Fibroblast of pulmonary artery (primary cell): ENCODE results near the gene ADM2.

Experiments
- DNase-seq: peaks from one replicate; pipeline ENCODE4 v3.0.0-alpha.2; 2010; ENCODE audit warnings: low read depth
- H3K4me3 ChIP-seq: replicated peaks from 2 replicates; pipeline ENCODE4 v1.5.1; 2011; ENCODE audit warnings: low read depth, mild to moderate bottlenecking, control low read depth, low read length, moderate library complexity
- CTCF ChIP-seq: IDR thresholded peaks from 2 replicates; pipeline ENCODE4 v1.5.1; 2011; ENCODE audit warnings: mild to moderate bottlenecking, control low read depth, low read length, inconsistent platforms; ENCODE audit errors: missing control alignments

ADM2 gene

DNA sequence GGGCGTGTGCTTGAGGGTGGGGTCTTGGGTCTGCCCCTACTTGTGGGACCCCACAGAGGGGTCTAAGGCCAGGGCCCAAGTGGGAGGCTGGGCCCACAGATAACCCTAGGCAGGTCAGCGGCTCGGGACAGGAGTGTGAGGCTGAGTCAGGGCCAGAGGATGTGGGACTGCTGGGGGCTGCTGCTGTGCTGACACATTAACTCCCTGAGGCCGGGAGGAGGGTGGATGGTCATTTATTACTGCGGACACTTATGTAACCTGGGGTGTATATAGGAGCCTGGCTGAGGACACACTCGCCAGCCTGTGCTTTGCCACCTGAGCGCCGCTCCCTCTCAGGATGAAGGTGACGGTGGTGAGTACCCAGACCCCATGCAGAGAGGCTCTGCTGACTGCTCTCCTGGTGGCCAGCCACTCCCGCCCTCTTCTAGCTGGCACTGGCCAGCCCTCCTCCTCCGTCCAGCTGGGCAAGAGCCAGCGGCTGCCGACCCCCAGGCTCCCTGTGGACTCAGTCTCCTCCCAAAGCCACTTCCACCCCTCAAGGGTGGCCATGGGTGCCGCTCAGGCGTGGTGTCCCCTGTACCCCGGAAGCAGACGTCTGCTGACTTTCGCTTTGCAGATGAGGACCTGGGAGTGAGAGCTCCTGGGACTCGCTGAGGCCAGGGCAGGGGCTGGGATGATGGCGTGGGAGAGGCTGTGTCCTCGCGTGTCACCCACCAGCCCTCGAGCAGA is 5.4 kb downstream of the ADM2 start, which contains the start of gene MIOX:
Gene MIOX, plus strand, starts transcription at position 299 of the 729 bp plus-strand sequence. Its CDS starts 39 bp downstream, at position 338.
- no peak for DNase-seq
- no peak within 1 kb of the TSS for H3K4me3 ChIP-seq
- TF ChIP-seq CTCF, result no peak

DNA sequence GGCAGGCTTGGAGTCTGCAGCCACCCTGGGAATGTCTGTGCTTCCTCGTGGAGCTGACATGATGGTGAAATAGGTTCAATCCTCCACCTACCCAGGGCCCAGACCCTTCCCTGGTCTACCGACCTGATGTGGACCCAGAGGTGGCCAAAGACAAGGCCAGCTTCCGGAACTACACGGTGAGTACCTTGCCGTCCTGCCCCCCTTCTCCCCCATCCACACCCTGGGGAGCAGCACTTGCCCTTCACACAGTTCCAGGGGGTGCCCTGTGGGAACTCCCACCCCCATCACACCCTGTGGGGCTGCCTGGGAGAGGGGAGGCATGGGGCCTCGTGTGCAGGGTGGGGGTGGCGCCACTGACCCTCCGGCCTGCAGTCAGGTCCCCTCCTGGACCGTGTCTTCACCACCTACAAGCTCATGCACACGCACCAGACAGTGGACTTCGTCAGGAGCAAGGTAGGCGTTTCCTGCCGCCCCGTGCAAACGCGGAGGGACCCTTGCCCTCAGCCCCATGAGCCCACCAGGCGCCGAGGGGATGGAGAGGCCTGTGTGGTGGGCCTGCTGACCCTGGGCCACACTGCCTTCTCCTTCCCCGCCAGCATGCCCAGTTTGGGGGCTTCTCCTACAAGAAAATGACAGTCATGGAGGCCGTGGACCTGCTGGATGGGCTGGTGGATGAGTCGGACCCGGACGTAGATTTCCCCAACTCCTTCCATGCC is 6.1 kb downstream of the ADM2 start:
- TF ChIP-seq CTCF, result no peak
- DNase-seq, result no peak
- H3K4me3 ChIP-seq, result no peak overlapping the region

DNA sequence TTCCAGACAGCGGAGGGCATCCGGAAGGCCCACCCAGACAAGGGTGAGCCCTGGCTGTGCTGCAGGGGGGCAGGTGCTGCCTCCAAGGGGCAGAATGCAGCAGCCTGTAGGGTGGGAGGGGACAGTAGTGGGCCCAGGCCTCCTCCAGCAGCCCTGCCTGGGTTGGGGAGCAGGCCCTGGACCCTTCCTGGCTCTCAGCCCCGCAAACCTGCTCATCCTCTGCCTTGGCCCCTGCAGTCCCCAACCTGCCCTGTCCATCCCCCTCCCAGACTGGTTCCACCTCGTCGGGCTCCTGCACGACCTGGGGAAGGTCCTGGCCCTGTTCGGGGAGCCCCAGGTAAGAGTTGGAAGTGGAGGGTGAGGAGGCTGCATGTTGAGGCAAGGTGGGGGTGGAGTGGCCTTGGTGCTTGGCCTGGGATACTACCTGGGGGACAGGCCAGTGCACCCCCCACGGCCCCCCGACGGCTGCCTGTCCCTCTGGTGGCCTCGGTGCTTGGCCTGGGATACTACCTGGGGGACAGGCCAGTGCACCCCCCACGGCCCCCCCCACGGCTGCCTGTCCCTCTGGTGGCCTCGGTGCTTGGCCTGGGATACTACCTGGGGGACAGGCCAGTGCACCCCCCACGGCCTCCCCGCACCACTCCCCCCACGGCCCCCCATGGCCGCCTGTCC is 6.8 kb downstream of the ADM2 start:
- no peak overlapping the region for H3K4me3 ChIP-seq
- no peak for DNase-seq
- TF ChIP-seq CTCF, result no peak

- TF ChIP-seq CTCF, result no peak
- DNase-seq, result no peak
- no peak overlapping the region for H3K4me3 ChIP-seq
These were observed 7.5 kb downstream of the ADM2 start for GRCh38 chr22:50488886-50489285.

GRCh38 chr22:50489363-50490243 is 8.3 kb downstream of the ADM2 start:
- DNase-seq, result no peak
- no peak for TF ChIP-seq CTCF
- no peak overlapping the region for H3K4me3 ChIP-seq

DNA sequence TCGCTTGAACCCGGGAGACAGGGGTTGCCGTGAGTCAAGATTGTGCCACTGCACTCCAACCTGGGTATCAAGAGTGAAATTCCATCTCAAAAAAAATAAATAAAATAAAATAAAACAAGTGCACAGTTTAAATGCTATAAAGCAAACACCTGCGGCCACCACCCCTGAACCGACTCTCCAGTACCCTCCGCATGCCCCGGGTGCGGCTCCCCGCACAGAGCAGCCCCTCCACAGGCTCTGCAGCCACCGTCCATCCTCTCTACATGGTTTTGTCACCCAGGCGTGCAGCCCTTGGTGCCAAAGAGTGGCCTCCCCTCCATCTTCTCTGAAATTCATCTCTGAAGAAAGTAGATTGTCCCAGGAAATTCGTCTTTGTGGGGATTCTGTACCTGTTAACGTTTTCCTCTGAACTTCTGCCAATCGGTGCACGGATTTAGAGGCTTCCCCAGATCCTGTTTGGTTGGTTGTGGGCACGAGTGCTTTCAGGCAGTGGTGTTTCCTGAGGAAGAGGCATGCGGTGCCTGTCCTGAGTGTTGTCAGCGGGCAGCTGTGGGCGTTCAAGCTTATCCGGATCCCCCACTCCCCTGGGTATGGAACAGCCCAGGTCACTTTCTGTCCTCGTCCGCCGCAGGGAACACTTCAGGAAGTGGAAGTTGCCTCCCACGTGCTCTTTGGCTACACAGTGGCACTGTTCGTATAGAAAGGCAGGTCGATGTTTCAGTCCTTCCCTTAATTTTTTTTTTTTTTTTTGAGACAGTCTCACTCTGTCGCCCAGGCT is 9.4 kb downstream of the ADM2 start:
- DNase-seq, result no peak
- H3K4me3 ChIP-seq, result no peak overlapping the region
- TF ChIP-seq CTCF, result no peak
